Common myeloid progenitor, CD34-positive (primary cell): ENCODE data around the gene OLFML2B.

ENCODE experiments used
- CTCF ChIA-PET: fragments of 350-600 bp; sonication (Branson Sonifier 250); formaldehyde crosslinking; loops from one replicate; lab custom pipeline; 2021; ENCODE audit warnings: antibody characterized with exemption; lab: Charles Lee
- POLR2A ChIA-PET: fragments of 350-600 bp; sonication (Branson Sonifier 250); formaldehyde crosslinking; loops from one replicate; lab custom pipeline; 2021; ENCODE audit warnings: antibody characterized with exemption; lab: Charles Lee
- DNase-seq, 3 donors: peaks; one replicate each; pipeline versions ENCODE4 v3.0.0 to v3.0.0-alpha.2; 2013
- H3K27ac ChIP-seq, 2 experiments: 1 replicate in 1 of 2; 2 replicates in 1 of 2; pipeline ENCODE4 v1.7.0; 2013; ENCODE audit warnings: inconsistent platforms in 2 of 2, low read length in 2 of 2, mild to moderate bottlenecking in 2 of 2, low read depth in 1 of 2, moderate library complexity in 1 of 2; ENCODE audit not compliant: severe bottlenecking in 2 of 2, insufficient read depth in 1 of 2, poor library complexity in 1 of 2
- H3K27me3 ChIP-seq, 5 experiments: replicated peaks in 2 of 5; 1 replicate in 3 of 5; 2 replicates in 2 of 5; pipeline versions ENCODE4 v1.6.1 to v1.7.0; 2013; ENCODE audit warnings: low read length in 4 of 5, mild to moderate bottlenecking in 2 of 5, moderate library complexity in 2 of 5, inconsistent platforms in 1 of 5; ENCODE audit not compliant: insufficient read depth in 5 of 5, control insufficient read depth in 4 of 5
- H3K36me3 ChIP-seq, 4 experiments: 1 replicate in 2 of 4; 2 replicates in 2 of 4; pipeline versions ENCODE4 v1.6.1 to v1.7.0; 2013; ENCODE audit warnings: low read length in 3 of 4, control low read depth in 1 of 4, mild to moderate bottlenecking in 1 of 4; ENCODE audit not compliant: control insufficient read depth in 4 of 4, insufficient read depth in 4 of 4
- H3K4me1 ChIP-seq, 4 experiments: 1 replicate in 3 of 4; 2 replicates in 1 of 4; pipeline versions ENCODE4 v1.6.1 to v1.7.1; 2013; ENCODE audit warnings: low read length in 3 of 4, mild to moderate bottlenecking in 3 of 4, control low read depth in 1 of 4, inconsistent platforms in 1 of 4, moderate library complexity in 1 of 4; ENCODE audit not compliant: control insufficient read depth in 4 of 4, insufficient read depth in 4 of 4; ENCODE audit errors: control extremely low read depth in 1 of 4
- H3K4me3 ChIP-seq, 7 experiments: 1 replicate in 4 of 7; 2 replicates in 3 of 7; pipeline versions ENCODE4 v1.5.1 to v1.7.0; 2013; ENCODE audit warnings: mild to moderate bottlenecking in 7 of 7, low read length in 6 of 7, moderate library complexity in 6 of 7, inconsistent platforms in 2 of 7, low read depth in 2 of 7, control low read depth in 1 of 7; ENCODE audit not compliant: insufficient read depth in 4 of 7, control insufficient read depth in 1 of 7; ENCODE audit errors: extremely low read depth in 1 of 7
- H3K9me3 ChIP-seq, 5 experiments: 1 replicate in 4 of 5; 2 replicates in 1 of 5; pipeline versions ENCODE4 v1.6.1 to v1.7.1; 2013; ENCODE audit warnings: low read length in 4 of 5, mild to moderate bottlenecking in 2 of 5, inconsistent platforms in 1 of 5, low read depth in 1 of 5, moderate library complexity in 1 of 5; ENCODE audit not compliant: control insufficient read depth in 4 of 5, insufficient read depth in 2 of 5; ENCODE audit errors: control extremely low read depth in 1 of 5
- WGBS: methylation state at CpG from one replicate; pipeline ENCODE4 v1.1.5; 2013; ENCODE audit not compliant: insufficient coverage; 5-methylcytosine and 5-hydroxymethylcytosine counted together

Gene OLFML2B

GRCh38 chr1:161981735-161982506 is 41.7 kb downstream of the OLFML2B start:
- H3K27me3 ChIP-seq, result peaks cover 0 to 2% (median 0%) of the 10 kb centered on the region in 5 experiments
- no peak overlapping the region for H3K4me3 ChIP-seq
- peaks cover 0 to 6% (median 2%) of the 10 kb centered on the region in 5 experiments for H3K9me3 ChIP-seq
- 95% methylated on average over 8 of the region's 11 CpGs for WGBS
- H3K27ac ChIP-seq, result no peak overlapping the region
- DNase-seq, result no peak
- POLR2A ChIA-PET, result no interaction called here
- CTCF ChIA-PET, result interaction anchor here (0.8 kb wide), 1 partner anchor 37 kb away, joined by 3 read pairs; no protein-coding TSS in a partner anchor
- H3K36me3 ChIP-seq, result no peaks in the 10 kb centered on the region
- H3K4me1 ChIP-seq, result peaks cover 0 to 13% (median 3%) of the 10 kb centered on the region in 4 experiments

DNA sequence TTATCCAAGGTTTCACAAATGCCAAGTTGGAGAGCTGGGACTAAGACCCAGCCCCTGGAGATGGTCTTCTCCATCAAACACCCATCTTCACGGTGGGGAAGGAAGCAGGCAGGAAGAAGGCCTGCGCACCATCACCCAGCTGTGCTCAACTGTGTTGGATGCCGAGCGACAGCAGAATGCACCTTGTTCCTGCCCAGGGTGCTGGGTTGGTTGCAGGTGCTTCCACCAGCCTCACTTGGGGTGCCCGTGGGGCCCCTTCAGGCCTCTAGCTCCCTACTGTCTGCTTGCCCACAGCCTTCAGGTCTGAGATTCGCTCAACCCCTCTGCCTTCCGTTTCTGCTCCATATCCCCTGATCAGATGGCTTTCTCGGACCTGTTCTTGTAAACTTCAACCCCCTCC is 42.5 kb downstream of the OLFML2B start:
- Histone ChIP-seq H3K27ac (no peak overlapping the region), H3K4me1 (peaks cover 0 to 13% (median 3%) of the 10 kb centered on the region in 4 experiments), H3K9me3 (peaks cover 0 to 6% (median 2%) of the 10 kb centered on the region in 5 experiments), H3K36me3 (no peaks in the 10 kb centered on the region), H3K27me3 (peaks cover 0 to 2% (median 0%) of the 10 kb centered on the region in 5 experiments), H3K4me3 (no peak overlapping the region)
- no peak for DNase-seq
- CTCF ChIA-PET, result interaction anchor here (0.8 to 1.1 kb wide), 4 partner anchors 11 to 75 kb away, joined by 3 read pairs; partner anchors contain the start of gene OLFML2B
- POLR2A ChIA-PET, result no interaction called here
- 91% methylated on average over 7 of the region's 8 CpGs for WGBS

DNA sequence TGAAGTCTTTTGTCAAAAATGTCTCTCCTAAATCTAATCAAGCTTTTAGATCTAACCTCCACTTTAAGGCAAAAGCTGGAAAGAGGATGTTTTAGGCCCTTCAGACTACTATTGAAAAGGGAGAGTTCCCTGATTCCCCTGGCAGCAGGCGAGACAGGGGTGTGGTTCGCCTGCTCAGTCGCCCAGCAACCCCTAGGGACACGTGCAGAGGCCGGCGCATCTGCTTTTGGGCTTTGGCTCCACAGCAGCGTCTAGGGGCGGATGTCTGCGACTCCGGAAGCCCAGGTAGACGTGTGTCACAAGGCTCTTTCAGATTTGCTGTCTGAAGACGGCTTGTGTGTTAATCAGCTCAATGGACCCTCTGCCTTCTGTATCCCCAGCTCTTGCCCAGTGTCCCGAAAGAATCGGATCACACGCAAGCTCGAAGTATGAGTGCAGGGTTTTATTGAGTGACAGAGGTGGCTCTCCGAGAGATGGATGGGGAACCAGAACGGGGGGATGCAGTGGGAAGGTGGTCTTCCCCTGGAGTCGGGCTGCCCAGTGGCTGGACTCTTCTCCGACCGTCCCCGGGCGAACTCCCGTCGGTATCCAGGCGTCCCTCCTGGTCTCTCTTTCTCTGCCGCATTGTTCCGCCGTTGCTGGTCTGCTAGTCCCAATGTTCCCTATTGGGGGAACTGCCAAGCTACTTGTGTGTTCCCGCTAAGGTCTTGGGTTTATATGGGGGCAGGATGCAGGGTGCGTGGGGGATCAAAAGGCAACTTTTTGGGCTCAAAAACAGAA is 45.5 kb downstream of the OLFML2B start:
- peaks cover 0 to 2% (median 0%) of the 10 kb centered on the region in 5 experiments for H3K27me3 ChIP-seq
- ChIA-PET CTCF (interaction anchor here (0.6 to 0.7 kb wide), 2 partner anchors 34 to 129 kb away, joined by 3 to 4 read pairs; no protein-coding TSS in a partner anchor), POLR2A (no interaction called here)
- peaks cover 0 to 13% (median 3%) of the 10 kb centered on the region in 4 experiments for H3K4me1 ChIP-seq
- H3K9me3 ChIP-seq, result peaks cover 0 to 6% (median 2%) of the 10 kb centered on the region in 5 experiments
- DNase-seq, result no peak
- WGBS, result 96% methylated on average over 31 of the region's 31 CpGs
- H3K4me3 ChIP-seq, result no peak overlapping the region
- H3K36me3 ChIP-seq, result no peaks in the 10 kb centered on the region
- H3K27ac ChIP-seq, result no peak overlapping the region

- DNase-seq, result no peak
- H3K4me3 ChIP-seq, result no peak overlapping the region
- H3K27me3 ChIP-seq, result no peaks in the 10 kb centered on the region
- H3K4me1 ChIP-seq, result no peaks in the 10 kb centered on the region
- peaks cover 0 to 6% (median 2%) of the 10 kb centered on the region in 5 experiments for H3K9me3 ChIP-seq
- POLR2A ChIA-PET, result no interaction called here
- 100% methylated on average over 4 of the region's 9 CpGs for WGBS
- H3K36me3 ChIP-seq, result no peaks in the 10 kb centered on the region
- CTCF ChIA-PET, result interaction anchor here (1.2 kb wide), 1 partner anchor 27 kb away, joined by 3 read pairs; no protein-coding TSS in a partner anchor
- H3K27ac ChIP-seq, result no peak overlapping the region
Observed at GRCh38 chr1:161973924-161974845, 49.5 kb downstream of the OLFML2B start.

GRCh38 chr1:161972828-161973227 is 50.8 kb downstream of the OLFML2B start:
- CTCF ChIA-PET, result no interaction called here
- 95% methylated on average over 8 of the region's 9 CpGs for WGBS
- H3K27ac ChIP-seq, result no peak overlapping the region
- H3K4me3 ChIP-seq, result no peak overlapping the region
- POLR2A ChIA-PET, result no interaction called here
- H3K36me3 ChIP-seq, result peaks cover 0 to 2% (median under 1%) of the 10 kb centered on the region in 4 experiments
- H3K9me3 ChIP-seq, result no peaks in the 10 kb centered on the region
- H3K27me3 ChIP-seq, result no peaks in the 10 kb centered on the region
- no peak for DNase-seq
- no peaks in the 10 kb centered on the region for H3K4me1 ChIP-seq

DNA sequence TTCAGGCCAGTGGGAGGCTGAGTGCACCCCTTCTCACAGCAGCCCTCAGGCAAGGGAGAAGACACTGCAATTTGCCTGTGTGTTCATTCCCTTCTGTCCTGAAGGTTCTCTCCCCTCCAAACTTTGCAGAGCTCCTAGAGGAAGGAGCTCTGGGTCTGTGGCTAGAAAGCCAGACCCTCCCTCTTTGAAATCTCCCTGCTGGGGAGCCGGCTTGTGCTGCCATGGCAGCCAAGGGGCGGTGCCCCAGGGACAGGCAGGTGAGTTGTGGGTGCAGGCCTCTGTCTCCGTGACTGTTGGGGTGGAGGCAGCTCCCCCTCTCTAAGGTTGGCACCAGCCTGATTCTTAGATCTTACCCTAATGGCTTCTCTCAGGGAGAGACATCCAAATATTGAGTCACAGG is 53.0 kb downstream of the OLFML2B start:
- WGBS, result no CpG with 5 or more reads among the region's 3 CpGs
- CTCF ChIA-PET, result interaction anchor here (1.0 kb wide), 1 partner anchor 106 kb away, joined by 3 read pairs; no protein-coding TSS in a partner anchor
- no peak for DNase-seq
- Histone ChIP-seq H3K9me3 (no peaks in the 10 kb centered on the region), H3K36me3 (peaks cover 4 to 12% (median 8%) of the 10 kb centered on the region in 4 experiments), H3K27ac (no peak overlapping the region), H3K27me3 (no peaks in the 10 kb centered on the region), H3K4me1 (no peaks in the 10 kb centered on the region), H3K4me3 (no peak overlapping the region)
- POLR2A ChIA-PET, result interaction anchor here (1.2 kb wide), 1 partner anchor 117 kb away, joined by 3 read pairs; no protein-coding TSS in a partner anchor
